Esophagus muscularis mucosa (tissue), 4 donors: ENCODE results near the gene CCT2. TPM values are rescaled to one million over a fixed set of nuclear protein-coding genes. Genes with fewer than 3 reads are reported as not detected.

Source experiments
- DNase-seq: peaks from one replicate; pipeline ENCODE4 v3.0.0-alpha.2; 2017; ENCODE audit errors: extremely low spot score
- H3K27ac ChIP-seq, 4 donors: fragments of 200-600 bp; sonication (generic); replicated peaks in 1 of 4; 1 replicate in 3 of 4; 2 replicates in 1 of 4; pipeline ENCODE4 v1.5.1; 2016 to 2019; ENCODE audit warnings: mild to moderate bottlenecking in 1 of 4
- H3K27me3 ChIP-seq, 4 donors: fragments of 200-600 bp; sonication (generic); one replicate each; pipeline versions ENCODE4 v1.5.1 to v1.6.0; 2016 to 2019
- H3K36me3 ChIP-seq, 4 donors: fragments of 200-600 bp; sonication (generic); one replicate each; pipeline ENCODE4 v1.5.1; 2016 to 2019
- H3K4me1 ChIP-seq, 4 donors: fragments of 200-600 bp; sonication (generic); one replicate each; pipeline ENCODE4 v1.5.1; 2016 to 2019
- H3K4me3 ChIP-seq, 4 donors: fragments of 200-600 bp; sonication (generic); 1 replicate in 2 of 4; 2 replicates in 2 of 4; pipeline ENCODE4 v1.5.1; 2016 to 2019; ENCODE audit warnings: mild to moderate bottlenecking in 4 of 4, moderate library complexity in 1 of 4
- H3K9me3 ChIP-seq, 4 donors: fragments of 200-600 bp; sonication (generic); 1 replicate in 3 of 4; 2 replicates in 1 of 4; pipeline ENCODE4 v1.5.1; 2016 to 2019
- EP300 ChIP-seq: sonication (generic); formaldehyde crosslinking; IDR thresholded peaks from one replicate; pipeline ENCODE4 v1.6.1; 2017; ENCODE audit warnings: antibody characterized with exemption
- POLR2A ChIP-seq: fragments of 450-650 bp; IDR thresholded peaks from one replicate; pipeline ENCODE4 v1.6.1; 2017; ENCODE audit warnings: antibody characterized with exemption, moderate library complexity, mild to moderate bottlenecking, low read depth
- POLR2AphosphoS5 ChIP-seq, 2 donors: sonication (generic); formaldehyde crosslinking; IDR thresholded peaks; one replicate each; pipeline ENCODE4 v1.6.1; 2017; ENCODE audit warnings: antibody characterized with exemption in 2 of 2
- WGBS: methylation state at CpG from one replicate; pipeline ENCODE4 v1.1.5; 2018; 5-methylcytosine and 5-hydroxymethylcytosine counted together
- intact Hi-C: fragments of 100-400 bp; cut with DNase I; formaldehyde crosslinking; loops from one replicate; pipeline ENCODE4 v1.15.1; 2023
- total RNA-seq, 4 donors: library from RNA; depleted of rRNA; stranded (reverse); fragments of >200 nt; gene quantifications; one replicate each; pipeline versions ENCODE4 v1.1.0 to v1.2.1, GENCODE V29; 2016
- TF ChIP-seq, protein P1 (sequence below), 3 experiments: fragments of 200-600 bp in 2 of 3; fragments of 450-650 bp in 1 of 3; sonication (generic) in 2 of 3; IDR thresholded peaks; one replicate each; pipeline ENCODE4 v1.5.1; 2017 to 2019; ENCODE audit warnings: antibody characterized with exemption in 3 of 3, mild to moderate bottlenecking in 2 of 3, moderate library complexity in 1 of 3

Gene CCT2
- total RNA-seq, 4 donors from 2014 or later = 86.4 to 137 (median 122) TPM

- Histone ChIP-seq H3K27ac (no peak overlapping the region), H3K27me3 (no peaks in the 10 kb centered on the region), H3K9me3 (no peaks in the 10 kb centered on the region), H3K36me3 (peaks cover 14 to 21% (median 16%) of the 10 kb centered on the region in 4 donors), H3K4me3 (no peak overlapping the region), H3K4me1 (no peaks in the 10 kb centered on the region)
- DNase-seq = no peak
- WGBS = 77% methylated on average over 4 of the region's 4 CpGs
- no peak for TF ChIP-seq EP300
- TF ChIP-seq, protein P1, sequence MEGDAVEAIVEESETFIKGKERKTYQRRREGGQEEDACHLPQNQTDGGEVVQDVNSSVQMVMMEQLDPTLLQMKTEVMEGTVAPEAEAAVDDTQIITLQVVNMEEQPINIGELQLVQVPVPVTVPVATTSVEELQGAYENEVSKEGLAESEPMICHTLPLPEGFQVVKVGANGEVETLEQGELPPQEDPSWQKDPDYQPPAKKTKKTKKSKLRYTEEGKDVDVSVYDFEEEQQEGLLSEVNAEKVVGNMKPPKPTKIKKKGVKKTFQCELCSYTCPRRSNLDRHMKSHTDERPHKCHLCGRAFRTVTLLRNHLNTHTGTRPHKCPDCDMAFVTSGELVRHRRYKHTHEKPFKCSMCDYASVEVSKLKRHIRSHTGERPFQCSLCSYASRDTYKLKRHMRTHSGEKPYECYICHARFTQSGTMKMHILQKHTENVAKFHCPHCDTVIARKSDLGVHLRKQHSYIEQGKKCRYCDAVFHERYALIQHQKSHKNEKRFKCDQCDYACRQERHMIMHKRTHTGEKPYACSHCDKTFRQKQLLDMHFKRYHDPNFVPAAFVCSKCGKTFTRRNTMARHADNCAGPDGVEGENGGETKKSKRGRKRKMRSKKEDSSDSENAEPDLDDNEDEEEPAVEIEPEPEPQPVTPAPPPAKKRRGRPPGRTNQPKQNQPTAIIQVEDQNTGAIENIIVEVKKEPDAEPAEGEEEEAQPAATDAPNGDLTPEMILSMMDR (IDR thresholded peaks at IDR 0.05) = no peak
- no peak for TF ChIP-seq POLR2A
- no peak for TF ChIP-seq POLR2AphosphoS5 (IDR thresholded peaks at IDR 0.05)
- intact Hi-C loops = no loop called here
These were observed 6.2 kb upstream of the CCT2 start for GRCh38 chr12:69579029-69579428.

- no peaks in the 10 kb centered on the region for H3K9me3 ChIP-seq
- peaks cover 5 to 11% (median 6%) of the 10 kb centered on the region in 4 donors for H3K36me3 ChIP-seq
- H3K27me3 ChIP-seq = no peaks in the 10 kb centered on the region
- WGBS = 97% methylated on average over 1 of the region's 1 CpG
- H3K4me3 ChIP-seq = no peak overlapping the region
- TF ChIP-seq POLR2A = no peak
- TF ChIP-seq POLR2AphosphoS5 (IDR thresholded peaks at IDR 0.05) = no peak
- TF ChIP-seq, protein P1 (IDR thresholded peaks at IDR 0.05) = no peak
- TF ChIP-seq EP300 = no peak
- intact Hi-C loops = loop anchor here (5.0 to 10.0 kb wide), 2 partner anchors 155 to 223 kb away; partner anchors contain the start of genes RAB3IP and YEATS4
- no peak for DNase-seq
- no peak overlapping the region for H3K27ac ChIP-seq
- peaks cover 0 to 6% (median 2%) of the 10 kb centered on the region in 4 donors for H3K4me1 ChIP-seq
These were observed 5.2 kb upstream of the CCT2 start for GRCh38 chr12:69580074-69580473.

DNA sequence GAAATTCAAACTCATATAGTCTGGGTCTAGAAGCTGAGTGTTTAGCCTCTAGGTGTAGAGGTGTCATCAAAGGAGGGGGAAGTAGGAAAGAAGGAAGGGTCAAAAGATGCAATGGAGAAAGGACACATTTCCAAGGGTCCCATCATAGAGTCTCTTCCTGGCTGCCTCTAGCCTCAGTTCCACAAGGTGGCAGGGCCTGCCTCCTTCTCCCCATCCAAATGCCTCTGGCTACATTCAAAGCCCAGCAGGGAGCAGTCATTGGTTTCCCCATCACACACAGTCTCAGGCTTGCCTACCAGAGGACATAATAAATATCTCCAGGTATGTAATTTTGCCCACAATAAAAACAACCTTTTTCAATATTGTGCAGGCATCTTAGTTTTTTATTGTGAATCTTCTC, 2.1 kb upstream of the CCT2 start:
- Histone ChIP-seq H3K4me1 (peaks cover 9 to 17% (median 13%) of the 10 kb centered on the region in 4 donors), H3K27ac (no peak overlapping the region), H3K9me3 (no peaks in the 10 kb centered on the region), H3K4me3 (no peak overlapping the region), H3K27me3 (no peaks in the 10 kb centered on the region), H3K36me3 (peaks cover 11 to 20% (median 15%) of the 10 kb centered on the region in 4 donors)
- TF ChIP-seq POLR2A (no peak), POLR2AphosphoS5 (IDR thresholded peaks at IDR 0.05) (no peak), EP300 (no peak)
- TF ChIP-seq, protein P1 (IDR thresholded peaks at IDR 0.05) = no peak
- no peak for DNase-seq
- intact Hi-C loops = loop anchor here (5.0 to 10.0 kb wide), 2 partner anchors 152 to 226 kb away; partner anchors contain the start of genes RAB3IP and YEATS4

DNA sequence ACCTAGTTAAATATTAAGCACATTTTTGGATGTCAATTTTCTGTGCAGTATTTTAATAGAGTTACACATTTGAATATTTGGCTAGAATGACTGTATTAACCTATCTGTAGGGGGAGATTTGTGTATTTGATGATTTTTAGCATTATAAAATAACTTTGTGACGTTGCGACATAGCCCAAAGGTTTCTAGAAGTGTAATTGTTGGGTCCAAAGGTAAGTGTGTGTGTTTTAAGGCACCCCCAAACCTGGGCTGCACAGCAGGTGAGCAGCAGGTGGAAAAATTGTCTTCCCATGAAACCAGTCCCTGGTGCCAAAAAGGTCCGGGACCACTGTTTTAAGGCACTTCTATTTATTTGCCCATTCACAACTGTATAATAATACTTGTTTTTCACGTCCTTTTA, 3.3 kb downstream of the CCT2 start:
- peaks cover 9 to 17% (median 13%) of the 10 kb centered on the region in 4 donors for H3K4me1 ChIP-seq
- H3K36me3 ChIP-seq = peaks cover 60 to 73% (median 67%) of the 10 kb centered on the region in 4 donors
- no peak overlapping the region for H3K4me3 ChIP-seq
- intact Hi-C loops = loop anchor here (10.0 kb wide), 1 partner anchor 146 kb away; the partner anchor contains the start of gene RAB3IP
- TF ChIP-seq, protein P1 (IDR thresholded peaks at IDR 0.05) = no peak
- TF ChIP-seq EP300 = no peak
- TF ChIP-seq POLR2AphosphoS5 (IDR thresholded peaks at IDR 0.05) = no peak
- TF ChIP-seq POLR2A = no peak
- no peak overlapping the region for H3K27ac ChIP-seq
- no peak for DNase-seq
- WGBS = 94% methylated on average over 4 of the region's 4 CpGs
- H3K9me3 ChIP-seq = no peaks in the 10 kb centered on the region
- no peaks in the 10 kb centered on the region for H3K27me3 ChIP-seq

DNA sequence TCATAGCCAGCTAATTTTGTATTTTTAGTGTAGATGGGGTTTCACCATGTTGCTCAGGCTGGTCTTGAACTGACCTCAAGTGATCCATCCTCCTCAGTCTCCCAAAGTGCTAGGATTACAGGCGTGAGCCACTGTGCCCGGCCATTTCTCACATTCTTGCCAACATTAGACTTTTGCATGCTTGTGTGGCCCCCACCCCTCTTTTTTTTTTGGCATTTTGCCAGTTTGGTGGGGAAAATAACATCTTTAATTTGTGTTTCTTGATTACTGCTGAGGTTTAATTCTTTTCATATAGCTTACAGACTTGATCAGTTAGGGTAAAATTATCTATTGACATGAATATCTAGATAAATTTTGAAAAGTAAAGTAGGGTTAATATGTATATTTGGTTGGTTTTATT, 3.8 kb downstream of the CCT2 start:
- no peaks in the 10 kb centered on the region for H3K27me3 ChIP-seq
- peaks cover 65 to 79% (median 73%) of the 10 kb centered on the region in 4 donors for H3K36me3 ChIP-seq
- no peak for DNase-seq
- H3K4me3 ChIP-seq = no peak overlapping the region
- no peaks in the 10 kb centered on the region for H3K9me3 ChIP-seq
- WGBS = 89% methylated on average over 2 of the region's 2 CpGs
- H3K27ac ChIP-seq = no peak overlapping the region
- TF ChIP-seq, protein P1 (IDR thresholded peaks at IDR 0.05) = no peak
- TF ChIP-seq POLR2A (no peak), EP300 (no peak), POLR2AphosphoS5 (IDR thresholded peaks at IDR 0.05) (no peak)
- intact Hi-C loops = loop anchor here (10.0 kb wide), 1 partner anchor 146 kb away; the partner anchor contains the start of gene RAB3IP
- peaks cover 9 to 17% (median 13%) of the 10 kb centered on the region in 4 donors for H3K4me1 ChIP-seq
